Upper lobe of left lung (tissue), 4 donors: ENCODE data around the gene NHLH2.

Source experiments
- POLR2A ChIP-seq, 4 donors: fragments of 450-650 bp; IDR thresholded peaks; one replicate each; pipeline ENCODE4 v1.5.1; 2016 to 2017; ENCODE audit warnings: antibody characterized with exemption in 4 of 4, mild to moderate bottlenecking in 2 of 4
- TF ChIP-seq, protein P1 (sequence below), 6 experiments: fragments of 450-650 bp in 4 of 6; fragments of 200-600 bp in 2 of 6; sonication (generic) in 2 of 6; IDR thresholded peaks; one replicate each; pipeline ENCODE4 v1.5.1; 2016 to 2019; ENCODE audit warnings: antibody characterized with exemption in 6 of 6

DNA sequence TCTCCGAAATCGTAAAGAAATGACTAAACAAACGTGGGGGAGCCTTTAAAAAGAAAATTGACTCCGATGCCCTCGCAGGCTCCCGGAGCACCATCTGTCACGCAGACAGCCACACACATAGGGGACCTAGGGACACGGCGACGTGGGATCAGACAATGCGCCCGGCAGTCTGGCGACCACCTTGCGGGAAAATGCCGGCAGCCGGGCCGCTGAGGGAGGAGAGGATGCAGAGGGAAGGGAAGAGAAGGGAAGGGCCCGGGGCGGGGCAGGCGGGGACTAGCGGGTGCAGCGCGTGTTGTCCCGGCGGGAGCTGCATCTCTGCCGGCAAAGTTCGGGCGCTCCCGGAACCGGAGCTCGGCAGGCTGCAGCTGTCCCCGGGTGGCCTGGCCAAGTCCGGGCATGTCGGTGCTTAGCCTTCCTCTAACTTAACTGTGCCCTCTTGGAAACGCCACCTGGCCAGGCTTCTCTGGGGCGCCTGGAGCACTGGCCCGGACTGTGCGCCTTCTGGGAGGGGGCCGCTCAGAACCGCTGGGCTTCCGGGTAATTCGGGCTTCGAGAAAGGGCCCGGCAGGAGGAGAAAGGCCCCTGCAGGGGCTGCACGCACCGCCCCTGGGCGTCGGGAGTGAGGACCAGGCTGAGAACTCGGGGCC, 1.8 kb downstream of the NHLH2 start:
- TF ChIP-seq, protein P1, sequence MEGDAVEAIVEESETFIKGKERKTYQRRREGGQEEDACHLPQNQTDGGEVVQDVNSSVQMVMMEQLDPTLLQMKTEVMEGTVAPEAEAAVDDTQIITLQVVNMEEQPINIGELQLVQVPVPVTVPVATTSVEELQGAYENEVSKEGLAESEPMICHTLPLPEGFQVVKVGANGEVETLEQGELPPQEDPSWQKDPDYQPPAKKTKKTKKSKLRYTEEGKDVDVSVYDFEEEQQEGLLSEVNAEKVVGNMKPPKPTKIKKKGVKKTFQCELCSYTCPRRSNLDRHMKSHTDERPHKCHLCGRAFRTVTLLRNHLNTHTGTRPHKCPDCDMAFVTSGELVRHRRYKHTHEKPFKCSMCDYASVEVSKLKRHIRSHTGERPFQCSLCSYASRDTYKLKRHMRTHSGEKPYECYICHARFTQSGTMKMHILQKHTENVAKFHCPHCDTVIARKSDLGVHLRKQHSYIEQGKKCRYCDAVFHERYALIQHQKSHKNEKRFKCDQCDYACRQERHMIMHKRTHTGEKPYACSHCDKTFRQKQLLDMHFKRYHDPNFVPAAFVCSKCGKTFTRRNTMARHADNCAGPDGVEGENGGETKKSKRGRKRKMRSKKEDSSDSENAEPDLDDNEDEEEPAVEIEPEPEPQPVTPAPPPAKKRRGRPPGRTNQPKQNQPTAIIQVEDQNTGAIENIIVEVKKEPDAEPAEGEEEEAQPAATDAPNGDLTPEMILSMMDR (IDR thresholded peaks at IDR 0.05): no peak
- no peak for TF ChIP-seq POLR2A (IDR thresholded peaks at IDR 0.05)
